ENCODE measurements around the gene PSME3.
A peak's percentile ranks its signal among the peaks of the same experiment; 100 is the strongest.

The PSME3 gene

GRCh38 chr17:42832934-42833766 lies at the start of gene PSME3:
Gene PSME3 (plus strand): TSS chr17:42833397. CDS start chr17:42833632, 235 bp downstream.
- DNase-seq: peak; percentile 86

- no peak for DNase-seq
Measured at GRCh38 chr17:42783791-42784138, 49.4 kb upstream of the PSME3 start.

- no peak for DNase-seq
Measured at GRCh38 chr17:42784409-42784808, 48.8 kb upstream of the PSME3 start.

- DNase-seq: no peak
Measured at GRCh38 chr17:42784811-42785592, 48.2 kb upstream of the PSME3 start.

- DNase-seq: no peak
Measured at GRCh38 chr17:42787266-42787665, 45.9 kb upstream of the PSME3 start.

GRCh38 chr17:42791948-42792347 lies 41.2 kb upstream of the PSME3 start:
- DNase-seq: no peak

GRCh38 chr17:42792545-42792944 lies 40.7 kb upstream of the PSME3 start:
- DNase-seq: no peak

GRCh38 chr17:42795061-42795460 lies 38.1 kb upstream of the PSME3 start:
- DNase-seq: no peak

GRCh38 chr17:42795465-42795864 lies 37.7 kb upstream of the PSME3 start:
- no peak for DNase-seq

GRCh38 chr17:42796066-42796758 lies 37.0 kb upstream of the PSME3 start:
- DNase-seq: no peak

GRCh38 chr17:42797067-42798007 lies 35.9 kb upstream of the PSME3 start:
- no peak for DNase-seq

- no peak for DNase-seq
Measured at GRCh38 chr17:42798011-42798382, 35.2 kb upstream of the PSME3 start.

- peak; percentile 61 for DNase-seq
Measured at GRCh38 chr17:42798383-42799380, 34.5 kb upstream of the PSME3 start, which contains the start of the genes CNTD1 and COA3. Gene CNTD1 (plus strand): TSS chr17:42798861. CDS start chr17:42799068, 207 bp downstream. Gene COA3 (minus strand): TSS chr17:42798704. CDS start chr17:42798681, 23 bp downstream.

- DNase-seq: no peak
Measured at GRCh38 chr17:42803074-42803883, 29.9 kb upstream of the PSME3 start.

- no peak for DNase-seq
Measured at GRCh38 chr17:42804918-42805367, 28.3 kb upstream of the PSME3 start.

GRCh38 chr17:42806249-42806648 lies 26.9 kb upstream of the PSME3 start:
- no peak for DNase-seq

GRCh38 chr17:42809250-42809649 lies 23.9 kb upstream of the PSME3 start:
- DNase-seq: no peak

GRCh38 chr17:42814633-42815399 lies 18.4 kb upstream of the PSME3 start:
- no peak for DNase-seq

- DNase-seq: no peak
Measured at GRCh38 chr17:42817866-42818265, 15.3 kb upstream of the PSME3 start.

Data from 8988T (cell line).